Measurements from ENCODE around the gene CRTC1.

GRCh38 chr19:18645035-18645511 lies 38.4 kb upstream of the CRTC1 start:
- TF ChIP-seq, protein P1, sequence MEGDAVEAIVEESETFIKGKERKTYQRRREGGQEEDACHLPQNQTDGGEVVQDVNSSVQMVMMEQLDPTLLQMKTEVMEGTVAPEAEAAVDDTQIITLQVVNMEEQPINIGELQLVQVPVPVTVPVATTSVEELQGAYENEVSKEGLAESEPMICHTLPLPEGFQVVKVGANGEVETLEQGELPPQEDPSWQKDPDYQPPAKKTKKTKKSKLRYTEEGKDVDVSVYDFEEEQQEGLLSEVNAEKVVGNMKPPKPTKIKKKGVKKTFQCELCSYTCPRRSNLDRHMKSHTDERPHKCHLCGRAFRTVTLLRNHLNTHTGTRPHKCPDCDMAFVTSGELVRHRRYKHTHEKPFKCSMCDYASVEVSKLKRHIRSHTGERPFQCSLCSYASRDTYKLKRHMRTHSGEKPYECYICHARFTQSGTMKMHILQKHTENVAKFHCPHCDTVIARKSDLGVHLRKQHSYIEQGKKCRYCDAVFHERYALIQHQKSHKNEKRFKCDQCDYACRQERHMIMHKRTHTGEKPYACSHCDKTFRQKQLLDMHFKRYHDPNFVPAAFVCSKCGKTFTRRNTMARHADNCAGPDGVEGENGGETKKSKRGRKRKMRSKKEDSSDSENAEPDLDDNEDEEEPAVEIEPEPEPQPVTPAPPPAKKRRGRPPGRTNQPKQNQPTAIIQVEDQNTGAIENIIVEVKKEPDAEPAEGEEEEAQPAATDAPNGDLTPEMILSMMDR (IDR thresholded peaks at IDR 0.05; ENCODE audit: low read depth, low read length, poor library complexity, severe bottlenecking) = no peak
- no peak for TF ChIP-seq EZH2phosphoT487 (IDR thresholded peaks at IDR 0.05; ENCODE audit: borderline replicate concordance, low read length)

All from DOHH2 (cell line).